ENCODE data around the gene CBLB.

- TF ChIP-seq, protein P1, sequence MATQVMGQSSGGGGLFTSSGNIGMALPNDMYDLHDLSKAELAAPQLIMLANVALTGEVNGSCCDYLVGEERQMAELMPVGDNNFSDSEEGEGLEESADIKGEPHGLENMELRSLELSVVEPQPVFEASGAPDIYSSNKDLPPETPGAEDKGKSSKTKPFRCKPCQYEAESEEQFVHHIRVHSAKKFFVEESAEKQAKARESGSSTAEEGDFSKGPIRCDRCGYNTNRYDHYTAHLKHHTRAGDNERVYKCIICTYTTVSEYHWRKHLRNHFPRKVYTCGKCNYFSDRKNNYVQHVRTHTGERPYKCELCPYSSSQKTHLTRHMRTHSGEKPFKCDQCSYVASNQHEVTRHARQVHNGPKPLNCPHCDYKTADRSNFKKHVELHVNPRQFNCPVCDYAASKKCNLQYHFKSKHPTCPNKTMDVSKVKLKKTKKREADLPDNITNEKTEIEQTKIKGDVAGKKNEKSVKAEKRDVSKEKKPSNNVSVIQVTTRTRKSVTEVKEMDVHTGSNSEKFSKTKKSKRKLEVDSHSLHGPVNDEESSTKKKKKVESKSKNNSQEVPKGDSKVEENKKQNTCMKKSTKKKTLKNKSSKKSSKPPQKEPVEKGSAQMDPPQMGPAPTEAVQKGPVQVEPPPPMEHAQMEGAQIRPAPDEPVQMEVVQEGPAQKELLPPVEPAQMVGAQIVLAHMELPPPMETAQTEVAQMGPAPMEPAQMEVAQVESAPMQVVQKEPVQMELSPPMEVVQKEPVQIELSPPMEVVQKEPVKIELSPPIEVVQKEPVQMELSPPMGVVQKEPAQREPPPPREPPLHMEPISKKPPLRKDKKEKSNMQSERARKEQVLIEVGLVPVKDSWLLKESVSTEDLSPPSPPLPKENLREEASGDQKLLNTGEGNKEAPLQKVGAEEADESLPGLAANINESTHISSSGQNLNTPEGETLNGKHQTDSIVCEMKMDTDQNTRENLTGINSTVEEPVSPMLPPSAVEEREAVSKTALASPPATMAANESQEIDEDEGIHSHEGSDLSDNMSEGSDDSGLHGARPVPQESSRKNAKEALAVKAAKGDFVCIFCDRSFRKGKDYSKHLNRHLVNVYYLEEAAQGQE (IDR thresholded peaks at IDR 0.05; ENCODE audit: insufficient read depth in 1 of 2, low read depth in 2 of 2, low read length in 2 of 2), result no peak
- TF ChIP-seq TAF1 (IDR thresholded peaks at IDR 0.05; ENCODE audit: borderline replicate concordance, insufficient read depth, low read length) (no peak), POLR2AphosphoS5 (IDR thresholded peaks at IDR 0.05; ENCODE audit: low read depth, low read length) (no peak)
These were observed 83.0 kb downstream of the CBLB start for GRCh38 chr3:105785803-105786202.
